ENCODE data around the gene ATG12. TPM values are rescaled to one million over a fixed set of nuclear protein-coding genes. Genes with fewer than 3 reads are reported as not detected.
A peak's percentile ranks its signal among the peaks of the same experiment; 100 is the strongest.
"Not testable (repeated sequence)": the region's sequence is repeated elsewhere in the genome, so short reads cannot be mapped to it uniquely, and the experiment has no call there.

Gene ATG12
- total RNA-seq, 1 experiment from 2014 or later = 18.9 TPM

DNA sequence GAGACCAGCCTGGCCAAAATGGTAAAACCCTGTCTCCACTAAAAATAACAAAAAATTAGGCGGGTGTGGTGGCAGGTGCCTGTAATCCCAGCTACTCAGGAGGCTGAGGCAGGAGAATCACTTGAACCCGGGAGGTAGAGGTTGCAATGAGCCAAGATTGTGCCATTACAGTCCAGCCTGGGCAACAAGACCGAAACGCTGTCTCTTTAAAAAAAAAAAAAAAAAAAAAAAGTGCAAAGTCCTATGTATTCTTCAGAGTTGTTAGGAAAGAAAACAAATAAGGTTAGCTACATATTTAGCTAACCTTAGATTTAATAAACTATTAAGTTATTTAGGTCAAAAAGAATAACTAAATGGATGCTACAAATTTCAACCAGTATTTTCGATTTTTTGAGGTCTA lies 11.5 kb downstream of the ATG12 start:
- no peaks in the 10 kb centered on the region for H3K9me2 ChIP-seq (replicated peaks; ENCODE audit: low read length)
- no peak overlapping the region for H3K27ac ChIP-seq (ENCODE audit: low read length)
- no peak overlapping the region for H3K4me2 ChIP-seq (ENCODE audit: low read length)
- H2AFZ ChIP-seq (ENCODE audit: low read length) = no peak overlapping the region
- no peaks in the 10 kb centered on the region for H3K27me3 ChIP-seq (ENCODE audit: low read length)
- intact Hi-C loops (cut with micrococcal nuclease) = loop anchor here (10.0 kb wide), 1 partner anchor 525 kb away; no protein-coding TSS in a partner anchor
- H3K36me3 ChIP-seq (ENCODE audit: low read depth, low read length) = peaks cover 37% of the 10 kb centered on the region
- TF ChIP-seq, protein P1, sequence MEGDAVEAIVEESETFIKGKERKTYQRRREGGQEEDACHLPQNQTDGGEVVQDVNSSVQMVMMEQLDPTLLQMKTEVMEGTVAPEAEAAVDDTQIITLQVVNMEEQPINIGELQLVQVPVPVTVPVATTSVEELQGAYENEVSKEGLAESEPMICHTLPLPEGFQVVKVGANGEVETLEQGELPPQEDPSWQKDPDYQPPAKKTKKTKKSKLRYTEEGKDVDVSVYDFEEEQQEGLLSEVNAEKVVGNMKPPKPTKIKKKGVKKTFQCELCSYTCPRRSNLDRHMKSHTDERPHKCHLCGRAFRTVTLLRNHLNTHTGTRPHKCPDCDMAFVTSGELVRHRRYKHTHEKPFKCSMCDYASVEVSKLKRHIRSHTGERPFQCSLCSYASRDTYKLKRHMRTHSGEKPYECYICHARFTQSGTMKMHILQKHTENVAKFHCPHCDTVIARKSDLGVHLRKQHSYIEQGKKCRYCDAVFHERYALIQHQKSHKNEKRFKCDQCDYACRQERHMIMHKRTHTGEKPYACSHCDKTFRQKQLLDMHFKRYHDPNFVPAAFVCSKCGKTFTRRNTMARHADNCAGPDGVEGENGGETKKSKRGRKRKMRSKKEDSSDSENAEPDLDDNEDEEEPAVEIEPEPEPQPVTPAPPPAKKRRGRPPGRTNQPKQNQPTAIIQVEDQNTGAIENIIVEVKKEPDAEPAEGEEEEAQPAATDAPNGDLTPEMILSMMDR (conservative IDR thresholded peaks at IDR 0.05; ENCODE audit: low read depth, low read length) = no peak
- TF ChIP-seq EZH2 (IDR thresholded peaks at IDR 0.05; ENCODE audit: low read length, unreplicated experiment) = no peak
- no peak for TF ChIP-seq EZH2phosphoT487 (IDR thresholded peaks at IDR 0.05; ENCODE audit: borderline replicate concordance, low read length)
- ATAC-seq (no peak), DNase-seq (no peak)
- ChIA-PET POLR2A (ENCODE audit: unreplicated experiment) (no interaction called here), CTCF (no interaction called here)
- no peak overlapping the region for H3K4me3 ChIP-seq (ENCODE audit: low read length)
- no peak overlapping the region for H3K9ac ChIP-seq (ENCODE audit: low read length)
- H3K9me3 ChIP-seq (ENCODE audit: low read length) = no peaks in the 10 kb centered on the region
- BruUV-seq (replicated peaks) = no TSS peak
- peaks cover 6% of the 10 kb centered on the region for H3F3A ChIP-seq (ENCODE audit: low read length, unreplicated experiment)
- H4K20me1 ChIP-seq (ENCODE audit: low read length) = peaks cover 12% of the 10 kb centered on the region
- no peaks in the 10 kb centered on the region for H3K4me1 ChIP-seq (ENCODE audit: insufficient read depth, low read length)
- no peaks in the 10 kb centered on the region for H3K79me2 ChIP-seq (ENCODE audit: low read length)

DNA sequence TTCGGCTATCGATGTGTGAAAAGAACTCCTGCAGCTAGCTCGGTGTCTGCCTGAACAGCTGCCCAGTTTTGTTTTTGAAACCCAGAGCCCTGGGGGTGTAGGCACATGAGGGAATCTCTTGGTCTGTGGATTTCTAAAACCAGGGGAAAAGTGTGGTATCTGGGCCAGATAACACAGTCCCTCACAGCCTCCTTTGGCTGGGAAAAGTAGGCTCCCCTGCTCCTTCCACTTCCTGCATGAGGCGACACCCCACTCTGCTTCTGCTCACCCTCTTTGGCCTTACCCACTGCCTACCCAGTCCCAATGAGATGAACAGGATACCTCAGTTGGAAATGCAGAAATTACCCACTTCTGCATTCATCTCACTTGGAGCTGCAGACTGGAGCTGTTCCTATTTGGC lies 15.4 kb downstream of the ATG12 start:
- POLR2A ChIA-PET (ENCODE audit: unreplicated experiment) = no interaction called here
- peak; percentile 13; the same call in 1 of the 2 replicates for ATAC-seq
- H3K36me3 ChIP-seq (ENCODE audit: low read depth, low read length) = peaks cover 21% of the 10 kb centered on the region

DNA sequence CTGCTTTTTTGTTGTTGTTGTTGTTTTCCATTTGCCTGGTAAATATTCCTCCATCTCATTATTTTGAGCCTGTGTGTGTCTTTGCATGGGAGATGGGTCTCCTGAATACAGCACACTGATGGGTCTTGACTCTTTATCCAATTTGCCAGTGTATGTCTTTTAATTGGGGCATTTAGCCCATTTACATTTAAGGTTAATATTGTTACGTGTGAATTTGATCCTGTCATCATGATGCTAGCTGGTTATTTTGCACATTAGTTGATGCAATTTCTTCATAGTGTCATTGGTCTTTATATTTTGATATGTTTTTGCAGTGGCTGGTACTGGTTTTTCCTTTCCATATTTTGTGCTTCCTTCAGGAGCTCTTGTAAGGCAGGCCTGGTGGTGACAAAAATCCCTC lies 16.4 kb downstream of the ATG12 start:
- POLR2A ChIA-PET (ENCODE audit: unreplicated experiment) = not testable (repeated sequence)

More for the DNA sequence above, 15.4 kb downstream of the ATG12 start:
- Histone ChIP-seq H3K4me2 (ENCODE audit: low read length) (no peak overlapping the region), H3K27me3 (ENCODE audit: low read length) (no peaks in the 10 kb centered on the region), H3K9me2 (replicated peaks; ENCODE audit: low read length) (no peaks in the 10 kb centered on the region), H3K9ac (ENCODE audit: low read length) (no peak overlapping the region), H3K9me3 (ENCODE audit: low read length) (no peaks in the 10 kb centered on the region), H4K20me1 (ENCODE audit: low read length) (peaks cover 2% of the 10 kb centered on the region; the same call in 1 of the 2 replicates), H3K27ac (ENCODE audit: low read length) (no peak overlapping the region), H3K4me1 (ENCODE audit: insufficient read depth, low read length) (no peaks in the 10 kb centered on the region), H3F3A (ENCODE audit: low read length, unreplicated experiment) (no peaks in the 10 kb centered on the region), H3K4me3 (ENCODE audit: low read length) (no peak overlapping the region), H2AFZ (ENCODE audit: low read length) (no peak overlapping the region), H3K79me2 (ENCODE audit: low read length) (no peaks in the 10 kb centered on the region)
- intact Hi-C loops (cut with micrococcal nuclease) = no loop called here
- CTCF ChIA-PET = no interaction called here
- DNase-seq = no peak
- TF ChIP-seq EZH2 (IDR thresholded peaks at IDR 0.05; ENCODE audit: low read length, unreplicated experiment) (no peak), EZH2phosphoT487 (IDR thresholded peaks at IDR 0.05; ENCODE audit: borderline replicate concordance, low read length) (no peak)
- TF ChIP-seq, protein P1 (conservative IDR thresholded peaks at IDR 0.05; ENCODE audit: low read depth, low read length) = no peak
- BruUV-seq (replicated peaks) = no TSS peak

More for the DNA sequence above, 16.4 kb downstream of the ATG12 start:
- DNase-seq; CTCF ChIA-PET; H3K27ac ChIP-seq (ENCODE audit: low read length); H3K79me2 ChIP-seq (ENCODE audit: low read length); H3K27me3 ChIP-seq (ENCODE audit: low read length); H3F3A ChIP-seq (ENCODE audit: low read length, unreplicated experiment); H2AFZ ChIP-seq (ENCODE audit: low read length); H3K9me3 ChIP-seq (ENCODE audit: low read length); H3K9ac ChIP-seq (ENCODE audit: low read length); ATAC-seq; H3K4me2 ChIP-seq (ENCODE audit: low read length); H3K9me2 ChIP-seq (replicated peaks; ENCODE audit: low read length); H3K4me1 ChIP-seq (ENCODE audit: insufficient read depth, low read length); H4K20me1 ChIP-seq (ENCODE audit: low read length); BruUV-seq (replicated peaks); H3K4me3 ChIP-seq (ENCODE audit: low read length); intact Hi-C loops (cut with micrococcal nuclease): not testable (repeated sequence)
- H3K36me3 ChIP-seq (ENCODE audit: low read depth, low read length) = peaks cover 17% of the 10 kb centered on the region

Measured in PC-3 (cell line).